Measurements from ENCODE around the gene SLC35C1. TPM values are rescaled to one million over a fixed set of nuclear protein-coding genes. Genes with fewer than 3 reads are reported as not detected.

SLC35C1 gene
- polyA plus RNA-seq, 1 donor (not counting 4 experiments of a cell fraction or from before 2014, with no cell fraction given) = 4.9 TPM

DNA sequence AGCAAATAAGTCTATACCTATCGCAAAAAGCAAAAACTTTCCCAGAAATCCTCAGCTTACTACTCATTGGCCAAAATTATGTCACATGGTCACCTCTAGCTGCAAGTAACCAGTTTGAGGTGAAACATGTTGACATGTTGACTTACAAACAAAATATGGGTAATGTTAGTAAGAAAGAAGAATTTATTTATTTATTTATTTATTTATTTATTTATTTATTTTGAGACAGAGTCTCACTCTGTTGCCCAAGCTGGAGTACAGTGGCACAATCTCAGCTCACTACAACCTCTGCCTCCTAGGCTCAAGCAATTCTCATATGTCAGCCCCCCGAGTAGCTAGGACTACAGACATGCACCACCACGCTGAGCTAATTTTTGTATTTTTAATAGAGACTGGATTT lies 5.4 kb upstream of the SLC35C1 start:
- no peak for TF ChIP-seq EZH2 (IDR thresholded peaks at IDR 0.05; ENCODE audit: low read length)
- TF ChIP-seq, protein P1, sequence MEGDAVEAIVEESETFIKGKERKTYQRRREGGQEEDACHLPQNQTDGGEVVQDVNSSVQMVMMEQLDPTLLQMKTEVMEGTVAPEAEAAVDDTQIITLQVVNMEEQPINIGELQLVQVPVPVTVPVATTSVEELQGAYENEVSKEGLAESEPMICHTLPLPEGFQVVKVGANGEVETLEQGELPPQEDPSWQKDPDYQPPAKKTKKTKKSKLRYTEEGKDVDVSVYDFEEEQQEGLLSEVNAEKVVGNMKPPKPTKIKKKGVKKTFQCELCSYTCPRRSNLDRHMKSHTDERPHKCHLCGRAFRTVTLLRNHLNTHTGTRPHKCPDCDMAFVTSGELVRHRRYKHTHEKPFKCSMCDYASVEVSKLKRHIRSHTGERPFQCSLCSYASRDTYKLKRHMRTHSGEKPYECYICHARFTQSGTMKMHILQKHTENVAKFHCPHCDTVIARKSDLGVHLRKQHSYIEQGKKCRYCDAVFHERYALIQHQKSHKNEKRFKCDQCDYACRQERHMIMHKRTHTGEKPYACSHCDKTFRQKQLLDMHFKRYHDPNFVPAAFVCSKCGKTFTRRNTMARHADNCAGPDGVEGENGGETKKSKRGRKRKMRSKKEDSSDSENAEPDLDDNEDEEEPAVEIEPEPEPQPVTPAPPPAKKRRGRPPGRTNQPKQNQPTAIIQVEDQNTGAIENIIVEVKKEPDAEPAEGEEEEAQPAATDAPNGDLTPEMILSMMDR (optimal IDR thresholded peaks at IDR 0.05 in 1 of 3, IDR thresholded peaks at IDR 0.05 in 1 of 3, conservative IDR thresholded peaks at IDR 0.05 in 1 of 3; ENCODE audit: extremely low read depth in 1 of 3, insufficient read depth in 2 of 3, low read length in 3 of 3) = no peak
- dilution Hi-C loops (cut with MboI; ENCODE audit: extremely low pct_ligation_motif_present, low sequenced_read_pairs) = no loop called here

DNA sequence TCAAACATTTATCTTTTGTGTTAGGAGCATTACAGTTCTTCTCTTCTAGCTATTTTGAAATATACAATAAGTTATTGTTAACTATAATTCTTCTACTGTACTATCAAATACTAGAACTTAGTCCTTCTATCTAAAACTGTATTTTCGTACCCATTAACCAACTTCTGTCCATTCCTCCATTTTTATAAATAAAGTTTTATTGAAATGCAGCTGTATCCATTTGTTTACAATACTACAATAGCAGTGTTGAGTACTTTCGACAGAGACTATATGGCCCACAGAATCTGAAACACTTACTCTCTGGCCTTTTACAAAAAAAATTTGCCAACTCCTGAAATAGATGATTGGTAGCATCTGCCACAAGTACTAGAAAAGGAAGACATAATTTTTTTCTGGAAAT lies 4.7 kb upstream of the SLC35C1 start:
- FAIRE-seq = no peak
- Histone ChIP-seq H3K9ac (ENCODE audit: control insufficient read depth, extremely low read depth, insufficient read depth, low read length) (no peak overlapping the region), H3K36me3 (ENCODE audit: control insufficient read depth in 2 of 2, extremely low read depth in 1 of 2, insufficient read depth in 2 of 2, low read length in 2 of 2) (no peaks in the 10 kb centered on the region), H2AFZ (ENCODE audit: control insufficient read depth, low read length) (no peak overlapping the region), H3K4me2 (ENCODE audit: control insufficient read depth, extremely low read depth, insufficient read depth, low read depth, low read length) (no peak overlapping the region), H3K4me3 (ENCODE audit: control insufficient read depth in 2 of 3, extremely low read depth in 1 of 3, insufficient read depth in 2 of 3, low read depth in 1 of 3, low read length in 3 of 3) (no peak overlapping the region), H4K20me1 (ENCODE audit: control insufficient read depth, extremely low read depth, insufficient read depth, low read length) (no peaks in the 10 kb centered on the region), H3K4me1 (ENCODE audit: control insufficient read depth, extremely low read depth, insufficient read depth, low read length) (no peaks in the 10 kb centered on the region), H3K9me1 (ENCODE audit: control insufficient read depth, extremely low read depth, insufficient read depth, low read length) (no peaks in the 10 kb centered on the region), H3K27me3 (ENCODE audit: control insufficient read depth, extremely low read depth, insufficient read depth, low read length) (no peaks in the 10 kb centered on the region), H3K27ac (ENCODE audit: control insufficient read depth, insufficient read depth, low read length) (no peak overlapping the region), H3K79me2 (ENCODE audit: control insufficient read depth, insufficient read depth, low read length) (peaks cover under 1% of the 10 kb centered on the region), H3K9me3 (ENCODE audit: control insufficient read depth, low read depth, low read length) (no peaks in the 10 kb centered on the region)
- no peak for DNase-seq (ENCODE audit: low read depth, low spot score)
- dilution Hi-C loops (cut with MboI; ENCODE audit: extremely low pct_ligation_motif_present, low sequenced_read_pairs) = no loop called here
- TF ChIP-seq, protein P1 (optimal IDR thresholded peaks at IDR 0.05 in 1 of 3, IDR thresholded peaks at IDR 0.05 in 1 of 3, conservative IDR thresholded peaks at IDR 0.05 in 1 of 3; ENCODE audit: extremely low read depth in 1 of 3, insufficient read depth in 2 of 3, low read length in 3 of 3) = no peak
- no peak for TF ChIP-seq EZH2 (IDR thresholded peaks at IDR 0.05; ENCODE audit: low read length)

More for the DNA sequence above, 5.4 kb upstream of the SLC35C1 start:
- Histone ChIP-seq H3K27me3 (ENCODE audit: control insufficient read depth, extremely low read depth, insufficient read depth, low read length) (no peaks in the 10 kb centered on the region), H3K4me2 (ENCODE audit: control insufficient read depth, extremely low read depth, insufficient read depth, low read depth, low read length) (no peak overlapping the region), H4K20me1 (ENCODE audit: control insufficient read depth, extremely low read depth, insufficient read depth, low read length) (no peaks in the 10 kb centered on the region), H2AFZ (ENCODE audit: control insufficient read depth, low read length) (no peak overlapping the region), H3K4me3 (ENCODE audit: control insufficient read depth in 2 of 3, extremely low read depth in 1 of 3, insufficient read depth in 2 of 3, low read depth in 1 of 3, low read length in 3 of 3) (no peak overlapping the region), H3K9ac (ENCODE audit: control insufficient read depth, extremely low read depth, insufficient read depth, low read length) (no peak overlapping the region), H3K4me1 (ENCODE audit: control insufficient read depth, extremely low read depth, insufficient read depth, low read length) (no peaks in the 10 kb centered on the region), H3K27ac (ENCODE audit: control insufficient read depth, insufficient read depth, low read length) (no peak overlapping the region), H3K36me3 (ENCODE audit: control insufficient read depth in 2 of 2, extremely low read depth in 1 of 2, insufficient read depth in 2 of 2, low read length in 2 of 2) (no peaks in the 10 kb centered on the region), H3K9me1 (ENCODE audit: control insufficient read depth, extremely low read depth, insufficient read depth, low read length) (no peaks in the 10 kb centered on the region), H3K79me2 (ENCODE audit: control insufficient read depth, insufficient read depth, low read length) (no peaks in the 10 kb centered on the region), H3K9me3 (ENCODE audit: control insufficient read depth, low read depth, low read length) (no peaks in the 10 kb centered on the region)
- DNase-seq (ENCODE audit: low read depth, low spot score) (no peak), FAIRE-seq (no peak)
